Ammon's horn (tissue), 1 donor: ENCODE data around the gene LIF.

Experiments
- DNase-seq: peaks from one replicate; pipeline ENCODE4 v3.0.0-alpha.2; 2016; ENCODE audit warnings: low spot score

LIF gene

GRCh38 chr22:30245985-30246813 lies at the start of gene LIF:
LIF (minus strand) TSS chr22:30246759; CDS start chr22:30246695, 64 bp downstream.
- DNase-seq = no peak

- no peak for DNase-seq
Measured at GRCh38 chr22:30296324-30296723, 49.8 kb upstream of the LIF start.

- DNase-seq = no peak
Measured at GRCh38 chr22:30295576-30295975, 49.0 kb upstream of the LIF start.

- DNase-seq = no peak
Measured at GRCh38 chr22:30294830-30295229, 48.3 kb upstream of the LIF start.

- peak; percentile 63 for DNase-seq
Measured at GRCh38 chr22:30294066-30294465, 47.5 kb upstream of the LIF start.

GRCh38 chr22:30293026-30293425 lies 46.5 kb upstream of the LIF start:
- no peak for DNase-seq

GRCh38 chr22:30292069-30292970 lies 45.8 kb upstream of the LIF start:
- DNase-seq = no peak

- DNase-seq = peak; percentile 93
Measured at GRCh38 chr22:30291058-30291892, 44.7 kb upstream of the LIF start.

- no peak for DNase-seq
Measured at GRCh38 chr22:30290342-30291057, 43.9 kb upstream of the LIF start.

- DNase-seq = no peak
Measured at GRCh38 chr22:30289980-30290313, 43.4 kb upstream of the LIF start.

- DNase-seq = peak; percentile 99
Measured at GRCh38 chr22:30289141-30289979, 42.8 kb upstream of the LIF start, which contains the start of gene CASTOR1. CASTOR1 (minus strand) TSS chr22:30289505; CDS start chr22:30289497, 8 bp downstream.

GRCh38 chr22:30288419-30289140 lies 42.0 kb upstream of the LIF start:
- DNase-seq = no peak

GRCh38 chr22:30287648-30288418 lies 41.3 kb upstream of the LIF start:
- peak; percentile 88 for DNase-seq

- DNase-seq = peak; percentile 55
Measured at GRCh38 chr22:30286813-30287647, 40.5 kb upstream of the LIF start.

- DNase-seq = no peak
Measured at GRCh38 chr22:30286331-30286730, 39.8 kb upstream of the LIF start.

GRCh38 chr22:30285846-30286200 lies 39.3 kb upstream of the LIF start:
- DNase-seq = no peak

- no peak for DNase-seq
Measured at GRCh38 chr22:30285176-30285845, 38.8 kb upstream of the LIF start.

- DNase-seq = no peak
Measured at GRCh38 chr22:30284666-30285065, 38.1 kb upstream of the LIF start.
